Panc1 (cell line): ENCODE data around the gene NDUFV2.

ENCODE experiments used
- POLR2AphosphoS5 ChIP-seq: IDR thresholded peaks from 2 replicates; pipeline ENCODE4 v1.6.1; 2012; ENCODE audit warnings: mild to moderate bottlenecking, low read depth, low read length, moderate library complexity
- TF ChIP-seq, protein P1 (sequence below): fragments of 450-650 bp; IDR thresholded peaks from 2 replicates; pipeline ENCODE4 v1.5.1; 2017; ENCODE audit warnings: mild to moderate bottlenecking
- TF ChIP-seq, protein P2 (sequence below), 2 experiments: IDR thresholded peaks; 2 replicates each; pipeline ENCODE4 v1.6.1; 2011 to 2012; ENCODE audit warnings: low read depth in 2 of 2, control low read depth in 1 of 2, low read length in 1 of 2, mild to moderate bottlenecking in 1 of 2, moderate library complexity in 1 of 2; ENCODE audit not compliant: insufficient read depth in 1 of 2

DNA sequence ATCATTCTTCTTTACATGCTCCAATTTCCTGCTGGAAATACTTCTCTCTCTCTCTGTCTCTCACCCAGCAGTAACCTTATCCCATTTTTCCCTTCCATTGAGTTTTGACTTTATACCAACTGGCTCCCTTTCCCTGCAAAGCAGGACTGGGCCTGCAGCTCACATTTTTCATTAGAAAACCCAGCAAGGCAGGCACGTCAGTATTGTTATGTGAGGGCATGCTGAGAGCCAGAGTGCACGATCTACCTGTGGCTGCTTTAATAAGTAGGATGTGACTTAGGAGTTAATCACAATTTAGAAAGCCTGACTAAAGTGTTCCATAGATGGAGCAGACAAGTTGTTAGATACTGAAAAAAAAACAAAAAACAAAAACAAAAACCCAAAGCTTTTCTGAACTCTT, 5.2 kb upstream of the NDUFV2 start:
- TF ChIP-seq, protein P1, sequence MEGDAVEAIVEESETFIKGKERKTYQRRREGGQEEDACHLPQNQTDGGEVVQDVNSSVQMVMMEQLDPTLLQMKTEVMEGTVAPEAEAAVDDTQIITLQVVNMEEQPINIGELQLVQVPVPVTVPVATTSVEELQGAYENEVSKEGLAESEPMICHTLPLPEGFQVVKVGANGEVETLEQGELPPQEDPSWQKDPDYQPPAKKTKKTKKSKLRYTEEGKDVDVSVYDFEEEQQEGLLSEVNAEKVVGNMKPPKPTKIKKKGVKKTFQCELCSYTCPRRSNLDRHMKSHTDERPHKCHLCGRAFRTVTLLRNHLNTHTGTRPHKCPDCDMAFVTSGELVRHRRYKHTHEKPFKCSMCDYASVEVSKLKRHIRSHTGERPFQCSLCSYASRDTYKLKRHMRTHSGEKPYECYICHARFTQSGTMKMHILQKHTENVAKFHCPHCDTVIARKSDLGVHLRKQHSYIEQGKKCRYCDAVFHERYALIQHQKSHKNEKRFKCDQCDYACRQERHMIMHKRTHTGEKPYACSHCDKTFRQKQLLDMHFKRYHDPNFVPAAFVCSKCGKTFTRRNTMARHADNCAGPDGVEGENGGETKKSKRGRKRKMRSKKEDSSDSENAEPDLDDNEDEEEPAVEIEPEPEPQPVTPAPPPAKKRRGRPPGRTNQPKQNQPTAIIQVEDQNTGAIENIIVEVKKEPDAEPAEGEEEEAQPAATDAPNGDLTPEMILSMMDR: no peak
- TF ChIP-seq, protein P2, sequence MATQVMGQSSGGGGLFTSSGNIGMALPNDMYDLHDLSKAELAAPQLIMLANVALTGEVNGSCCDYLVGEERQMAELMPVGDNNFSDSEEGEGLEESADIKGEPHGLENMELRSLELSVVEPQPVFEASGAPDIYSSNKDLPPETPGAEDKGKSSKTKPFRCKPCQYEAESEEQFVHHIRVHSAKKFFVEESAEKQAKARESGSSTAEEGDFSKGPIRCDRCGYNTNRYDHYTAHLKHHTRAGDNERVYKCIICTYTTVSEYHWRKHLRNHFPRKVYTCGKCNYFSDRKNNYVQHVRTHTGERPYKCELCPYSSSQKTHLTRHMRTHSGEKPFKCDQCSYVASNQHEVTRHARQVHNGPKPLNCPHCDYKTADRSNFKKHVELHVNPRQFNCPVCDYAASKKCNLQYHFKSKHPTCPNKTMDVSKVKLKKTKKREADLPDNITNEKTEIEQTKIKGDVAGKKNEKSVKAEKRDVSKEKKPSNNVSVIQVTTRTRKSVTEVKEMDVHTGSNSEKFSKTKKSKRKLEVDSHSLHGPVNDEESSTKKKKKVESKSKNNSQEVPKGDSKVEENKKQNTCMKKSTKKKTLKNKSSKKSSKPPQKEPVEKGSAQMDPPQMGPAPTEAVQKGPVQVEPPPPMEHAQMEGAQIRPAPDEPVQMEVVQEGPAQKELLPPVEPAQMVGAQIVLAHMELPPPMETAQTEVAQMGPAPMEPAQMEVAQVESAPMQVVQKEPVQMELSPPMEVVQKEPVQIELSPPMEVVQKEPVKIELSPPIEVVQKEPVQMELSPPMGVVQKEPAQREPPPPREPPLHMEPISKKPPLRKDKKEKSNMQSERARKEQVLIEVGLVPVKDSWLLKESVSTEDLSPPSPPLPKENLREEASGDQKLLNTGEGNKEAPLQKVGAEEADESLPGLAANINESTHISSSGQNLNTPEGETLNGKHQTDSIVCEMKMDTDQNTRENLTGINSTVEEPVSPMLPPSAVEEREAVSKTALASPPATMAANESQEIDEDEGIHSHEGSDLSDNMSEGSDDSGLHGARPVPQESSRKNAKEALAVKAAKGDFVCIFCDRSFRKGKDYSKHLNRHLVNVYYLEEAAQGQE (IDR thresholded peaks at IDR 0.05; ENCODE audit: insufficient read depth in 1 of 2, low read depth in 2 of 2, low read length in 1 of 2): no peak
- no peak for TF ChIP-seq POLR2AphosphoS5
